CD4-positive, alpha-beta T cell treated with Interferon gamma for 1 hour (primary cell): ENCODE measurements around the gene MST1R.
"Not testable (repeated sequence)": the region's sequence is repeated elsewhere in the genome, so short reads cannot be mapped to it uniquely, and the experiment has no call there.

ENCODE experiments used
- DNase-seq: peaks from one replicate; pipeline ENCODE4 v3.0.0-alpha.2; 2020

Gene MST1R

DNA sequence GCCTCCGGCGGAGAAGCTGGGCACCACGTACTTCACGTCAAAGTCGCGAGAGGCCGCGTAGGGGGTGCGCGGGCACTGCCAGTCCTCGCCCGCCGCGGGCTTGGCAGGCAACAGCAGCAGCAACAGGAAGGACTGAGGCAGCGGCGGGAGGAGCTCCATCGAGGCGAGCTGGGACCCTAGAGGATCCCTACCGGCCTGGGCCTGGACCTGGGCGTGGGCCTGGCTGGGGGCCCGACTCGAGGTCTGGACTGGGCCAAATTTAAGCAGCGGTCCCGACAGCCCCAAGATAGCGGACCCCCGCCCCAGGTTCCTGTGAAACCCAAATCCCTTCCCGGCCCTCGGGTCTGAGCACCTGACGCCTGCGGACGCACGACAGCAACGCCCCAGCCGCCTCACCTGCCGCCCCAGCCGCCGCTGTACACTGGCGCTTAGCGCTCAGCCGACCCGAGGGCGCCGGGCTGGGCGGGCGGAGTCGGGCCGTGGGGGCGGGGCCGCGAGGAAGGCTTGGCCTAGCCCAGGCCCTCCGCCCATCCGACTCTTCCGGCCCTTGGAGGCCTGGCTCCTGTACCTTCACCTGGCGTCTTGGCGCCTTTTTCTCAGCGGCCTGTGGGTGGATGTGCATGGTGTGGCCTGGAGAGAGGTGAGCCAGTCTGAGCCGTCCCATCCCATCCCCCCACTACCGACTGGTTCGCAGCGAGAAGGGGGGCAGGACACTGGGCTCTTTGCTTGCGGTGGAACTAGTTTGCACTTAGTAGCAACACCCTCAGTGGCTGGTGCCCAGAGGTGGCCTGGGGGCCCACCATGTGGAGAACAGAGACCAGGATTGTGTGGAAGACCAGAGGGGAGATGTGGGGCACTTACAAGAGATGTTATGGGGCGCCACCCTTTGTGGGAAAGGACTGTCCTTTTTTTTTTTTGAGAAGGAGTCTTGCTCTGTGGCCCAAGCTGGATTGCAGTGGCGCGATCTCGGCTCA lies at the start of gene MST1R:
TSS of gene MST1R (minus strand) at position 423 of the 974 bp plus-strand sequence. CDS start at position 159, 264 bp downstream.
- DNase-seq, result peak; percentile 81

DNA sequence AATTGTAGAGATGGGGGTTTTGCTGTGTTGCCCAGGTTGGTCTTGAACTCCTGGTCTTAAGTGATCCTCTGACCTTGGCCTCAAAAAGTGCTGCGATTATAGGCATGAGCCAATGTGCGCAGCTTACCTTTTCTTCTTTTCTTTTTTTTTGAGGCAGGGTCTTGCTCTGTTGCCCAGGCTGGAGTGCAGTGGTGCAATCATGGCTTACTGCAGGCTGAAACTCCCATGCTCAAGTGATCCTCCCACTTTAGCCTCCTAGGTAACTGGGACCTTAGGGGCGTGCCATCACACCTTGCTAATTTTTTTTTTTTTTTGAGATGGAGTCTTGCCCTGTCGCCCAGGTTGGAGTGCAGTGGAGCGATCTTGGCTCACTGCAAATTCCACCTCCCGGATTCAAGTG lies 49.3 kb upstream of the MST1R start:
- no peak for DNase-seq

DNA sequence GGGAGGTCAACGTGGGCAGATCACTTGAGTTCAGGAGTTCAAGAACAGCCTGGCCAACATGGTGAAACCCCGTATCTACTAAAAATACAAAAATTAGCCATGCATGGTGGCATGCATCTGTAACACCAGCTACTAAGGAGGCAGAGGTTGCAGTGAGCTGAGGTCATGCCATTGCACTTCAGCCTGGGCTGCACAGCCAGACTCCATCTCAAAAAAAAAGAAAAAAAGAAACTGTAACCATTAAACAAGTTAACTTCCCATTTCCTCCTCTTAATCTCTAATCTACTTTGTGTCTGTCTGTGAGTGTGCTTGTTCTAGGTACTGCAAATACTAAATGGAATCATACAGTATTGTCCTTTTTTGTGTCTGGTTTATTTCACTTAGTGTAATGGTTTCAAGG lies 39.0 kb upstream of the MST1R start:
- DNase-seq, result no peak

DNA sequence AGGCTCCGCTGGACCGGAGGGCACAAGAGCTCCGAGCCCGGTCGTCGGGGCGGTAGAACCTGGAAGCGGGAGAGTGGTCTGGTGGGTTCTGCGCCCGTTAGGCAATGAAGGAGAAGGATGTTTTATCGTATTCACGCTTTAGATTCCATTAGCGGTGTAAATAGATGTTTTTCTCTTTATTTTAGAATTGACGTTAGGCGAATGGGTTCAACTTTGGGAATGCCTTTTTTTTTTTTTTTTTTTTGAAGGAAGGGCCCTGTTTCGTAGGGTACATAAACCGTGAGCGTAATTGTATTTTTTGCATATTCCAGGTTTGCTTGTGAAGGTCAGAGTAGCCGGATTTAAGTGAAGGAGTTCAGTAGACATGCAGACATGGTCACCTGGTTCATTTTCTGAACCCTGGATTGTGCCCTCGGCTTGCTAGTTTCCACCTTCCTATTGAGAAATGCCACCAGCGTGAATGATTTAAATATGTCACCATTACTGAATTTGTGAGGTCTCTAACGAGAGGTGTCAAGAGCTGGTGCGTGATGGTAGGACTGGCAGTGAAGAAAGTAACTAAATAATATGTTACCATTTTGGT lies 37.1 kb upstream of the MST1R start:
- no peak for DNase-seq

DNA sequence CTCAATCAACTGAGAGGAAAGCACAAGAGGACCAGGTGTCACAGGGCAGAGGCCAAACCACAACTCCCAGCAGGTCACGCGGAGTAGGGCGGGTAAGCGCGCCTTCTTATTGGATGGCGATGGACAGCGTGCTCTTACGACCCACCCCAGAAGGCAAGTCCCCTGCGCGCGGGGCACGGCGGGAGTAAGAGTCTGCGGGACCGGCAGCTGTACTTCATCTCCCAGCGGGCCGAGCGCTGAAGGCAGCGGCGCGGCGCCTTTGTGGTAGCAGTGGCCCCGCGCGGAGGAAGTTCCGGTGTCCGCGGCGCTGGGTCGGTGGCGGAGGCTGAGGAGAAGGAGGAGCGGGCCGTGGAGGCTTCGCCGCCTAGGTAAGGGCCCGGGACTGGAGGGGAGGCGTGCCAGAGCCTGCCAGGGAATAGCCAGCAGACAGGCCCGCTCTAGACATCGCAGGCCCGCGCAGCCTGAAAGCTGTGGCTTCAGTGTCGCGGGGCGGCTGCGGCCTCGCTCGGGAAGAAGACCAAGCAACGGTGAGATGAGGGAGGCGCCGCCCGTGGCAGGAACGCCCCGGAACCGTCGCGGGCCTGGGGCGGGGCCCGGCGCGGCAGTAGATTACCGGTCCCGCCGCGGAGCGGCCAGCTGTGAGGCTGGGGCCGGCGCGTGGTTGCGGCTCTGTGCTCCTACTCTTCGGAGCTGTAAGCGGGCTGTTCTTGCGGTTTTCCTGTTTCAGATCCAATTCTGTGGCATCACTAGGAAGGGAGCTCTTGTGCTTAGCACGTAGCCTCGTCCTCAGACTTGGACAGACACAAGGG lies 36.4 kb upstream of the MST1R start, which contains the start of gene RBM6:
TSS of gene RBM6 (plus strand) at position 293 of the 809 bp plus-strand sequence. CDS start 22,492 bp downstream, outside the sequence.
- DNase-seq, result peak; percentile 95

DNA sequence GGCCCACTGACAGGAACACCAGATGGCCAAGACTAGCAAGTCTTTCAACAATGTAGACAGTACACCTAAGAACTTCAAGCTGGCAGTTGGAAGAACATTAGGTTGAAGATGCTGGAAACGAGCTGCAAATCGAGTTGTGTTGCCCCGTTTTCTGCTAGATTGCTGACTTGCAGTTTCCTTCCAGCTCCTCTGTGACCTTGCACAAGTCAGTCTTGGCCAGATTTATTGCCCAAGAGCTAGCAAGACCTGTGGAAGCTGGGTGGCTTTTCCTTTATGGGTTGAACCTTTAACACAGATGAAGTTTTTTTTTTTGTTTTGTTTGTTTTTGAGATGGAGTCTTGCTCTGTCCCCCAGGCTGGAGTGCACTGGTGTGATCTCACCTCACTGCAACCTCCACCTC lies 33.4 kb upstream of the MST1R start:
- DNase-seq, result no peak

DNA sequence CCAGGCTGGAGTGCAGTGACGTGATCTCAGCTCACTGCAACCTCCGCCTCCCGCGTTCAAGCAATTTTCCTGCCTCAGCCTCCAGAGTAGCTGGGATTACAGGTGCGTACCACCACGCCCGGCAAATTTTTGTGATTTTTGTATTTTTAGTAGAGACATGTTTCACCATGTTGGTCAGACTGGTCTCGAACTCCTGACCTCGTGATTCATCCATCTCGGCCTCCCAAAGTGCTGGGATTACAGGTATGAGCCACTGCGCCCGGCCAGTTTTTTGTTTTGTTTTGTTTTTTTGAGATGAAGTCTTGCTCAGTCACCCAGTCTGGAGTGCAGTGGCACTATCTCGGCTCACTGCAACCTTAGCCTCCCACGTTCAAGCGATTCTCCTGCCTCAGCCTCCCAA lies 28.6 kb upstream of the MST1R start:
- not testable (repeated sequence) for DNase-seq

DNA sequence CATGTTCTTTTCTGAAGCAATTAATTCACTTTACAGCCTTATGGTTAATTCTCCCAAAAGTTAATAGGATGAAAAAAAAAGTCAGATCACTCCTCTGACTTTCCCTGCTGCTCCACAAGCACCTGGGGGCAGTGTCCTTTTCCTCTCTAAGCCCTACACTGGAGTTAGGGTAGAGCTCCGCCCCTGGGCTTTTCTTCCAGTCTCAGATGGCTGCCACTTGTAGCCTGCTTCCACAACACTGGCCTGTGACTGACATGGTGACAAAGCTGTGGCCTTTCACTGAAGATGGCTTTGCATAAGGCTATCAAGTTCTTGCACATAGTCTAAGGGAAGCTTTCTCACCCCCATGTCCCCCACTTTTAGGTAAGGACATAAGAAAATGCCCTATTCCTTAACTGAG lies 27.2 kb upstream of the MST1R start:
- no peak for DNase-seq

DNA sequence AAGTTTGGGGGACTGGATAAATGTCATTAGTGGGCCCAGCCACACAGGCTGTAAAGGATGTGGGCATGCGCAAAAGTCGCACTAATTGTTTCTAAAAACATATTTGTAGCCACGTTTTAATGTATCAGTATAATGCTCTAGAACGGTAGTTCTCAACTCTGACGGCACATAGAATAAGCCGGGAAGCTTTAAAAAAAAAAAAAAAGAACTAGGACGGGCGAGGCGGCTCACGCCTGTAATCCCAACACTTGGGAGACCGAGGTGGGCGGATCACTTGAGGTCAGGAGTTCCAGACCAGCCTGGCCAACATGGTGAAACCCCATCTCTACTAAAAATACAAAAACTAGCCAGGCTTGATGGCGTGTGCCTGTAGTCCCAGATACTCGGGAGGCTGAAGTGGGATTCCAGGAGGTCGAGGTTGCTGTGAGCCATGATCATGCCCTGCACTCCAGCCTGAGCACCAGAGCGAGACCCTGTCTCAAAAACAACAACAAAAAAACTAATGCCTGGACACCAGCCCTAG lies 26.6 kb upstream of the MST1R start:
- no peak for DNase-seq

DNA sequence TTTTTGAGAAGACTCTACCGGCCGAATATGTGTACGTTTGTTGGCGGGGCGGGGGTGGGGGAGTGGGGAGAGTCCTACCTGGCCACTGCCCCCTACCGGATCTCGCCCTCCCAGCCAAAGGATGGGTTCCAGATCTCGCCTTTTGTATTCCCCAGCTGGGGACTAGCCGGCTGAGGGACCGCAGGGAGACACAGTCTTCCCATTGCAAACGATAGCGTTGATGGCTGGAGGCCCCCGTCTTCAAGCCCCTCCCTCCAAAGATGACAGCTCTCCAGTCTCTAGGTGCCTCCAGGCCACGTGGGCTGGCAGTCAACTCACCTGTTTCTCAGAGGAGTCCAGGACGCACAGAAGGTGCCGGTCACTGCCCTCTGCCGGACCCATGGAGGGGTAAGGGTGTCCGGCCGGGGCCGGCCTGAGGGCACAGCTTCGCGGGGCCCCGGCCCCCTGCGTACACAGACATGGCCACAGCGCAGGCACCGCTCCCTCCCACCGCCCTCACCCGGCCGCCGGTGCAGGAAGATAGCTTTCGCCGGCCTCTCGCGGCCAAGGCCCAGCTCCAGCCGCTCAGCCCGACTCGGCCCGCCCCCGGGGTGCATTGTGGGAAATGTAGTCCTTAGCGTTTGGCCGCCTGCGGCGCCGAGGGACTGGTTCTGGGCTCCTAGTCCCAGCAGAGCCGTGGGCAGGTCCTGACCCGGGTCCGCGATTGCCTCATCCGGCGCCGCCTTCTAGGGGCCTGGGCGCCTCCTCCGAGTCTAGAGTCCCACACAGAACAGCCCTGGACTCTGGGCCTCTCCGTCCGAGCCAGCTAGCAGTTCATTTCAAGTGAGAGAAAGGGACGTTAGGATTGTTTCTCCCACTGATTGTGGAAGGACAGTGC lies 25.9 kb upstream of the MST1R start, which contains the start of gene MON1A:
TSS of gene MON1A (minus strand) at position 521 of the 877 bp plus-strand sequence. CDS start 16,465 bp downstream, outside the sequence.
- peak; percentile 83 for DNase-seq

DNA sequence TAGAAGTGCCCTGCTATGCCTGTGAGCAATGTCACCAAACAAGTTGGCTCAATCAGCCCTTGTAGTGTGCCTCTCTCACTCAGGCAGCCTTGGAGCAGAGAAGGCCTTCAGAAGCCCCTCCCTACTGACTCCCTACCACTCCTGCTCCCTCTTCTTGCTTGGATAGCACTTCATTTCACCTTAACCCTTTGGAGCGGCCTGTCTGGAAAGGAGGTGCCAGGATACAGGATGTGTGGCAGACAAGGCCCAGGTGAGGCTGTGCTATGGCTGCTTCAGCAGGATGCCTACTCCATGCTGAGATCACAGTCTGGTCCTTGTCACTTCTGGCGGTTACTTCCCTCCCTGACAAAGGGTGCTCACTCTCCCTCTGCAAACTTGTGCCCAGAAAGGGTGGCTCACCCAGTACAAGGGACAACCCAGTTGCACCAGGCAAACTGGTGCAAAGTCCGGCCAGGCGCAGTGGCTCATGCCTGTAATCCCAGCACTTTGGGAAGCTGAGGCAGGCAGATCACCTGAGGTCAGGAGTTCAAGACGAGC lies 24.9 kb upstream of the MST1R start:
- no peak for DNase-seq

DNA sequence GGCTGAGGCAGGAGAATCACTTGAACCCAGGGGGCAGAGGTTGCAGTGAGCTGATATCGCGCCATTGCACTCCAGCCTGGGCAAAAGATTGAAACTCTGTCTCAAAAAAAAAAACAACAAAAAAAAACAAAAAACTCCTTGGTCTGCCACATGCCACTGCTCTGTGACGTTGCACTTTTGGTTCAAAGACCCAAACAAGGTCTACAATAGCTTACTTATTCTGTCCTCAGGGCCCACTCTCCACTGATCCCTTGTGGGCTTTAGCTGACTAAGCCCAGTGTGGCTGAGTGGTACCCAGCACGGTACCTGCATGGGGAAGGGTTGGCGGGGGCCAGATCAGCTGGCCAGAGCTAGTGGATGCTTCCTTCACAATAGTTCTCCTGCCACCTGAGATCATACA lies 24.1 kb upstream of the MST1R start:
- no peak for DNase-seq

DNA sequence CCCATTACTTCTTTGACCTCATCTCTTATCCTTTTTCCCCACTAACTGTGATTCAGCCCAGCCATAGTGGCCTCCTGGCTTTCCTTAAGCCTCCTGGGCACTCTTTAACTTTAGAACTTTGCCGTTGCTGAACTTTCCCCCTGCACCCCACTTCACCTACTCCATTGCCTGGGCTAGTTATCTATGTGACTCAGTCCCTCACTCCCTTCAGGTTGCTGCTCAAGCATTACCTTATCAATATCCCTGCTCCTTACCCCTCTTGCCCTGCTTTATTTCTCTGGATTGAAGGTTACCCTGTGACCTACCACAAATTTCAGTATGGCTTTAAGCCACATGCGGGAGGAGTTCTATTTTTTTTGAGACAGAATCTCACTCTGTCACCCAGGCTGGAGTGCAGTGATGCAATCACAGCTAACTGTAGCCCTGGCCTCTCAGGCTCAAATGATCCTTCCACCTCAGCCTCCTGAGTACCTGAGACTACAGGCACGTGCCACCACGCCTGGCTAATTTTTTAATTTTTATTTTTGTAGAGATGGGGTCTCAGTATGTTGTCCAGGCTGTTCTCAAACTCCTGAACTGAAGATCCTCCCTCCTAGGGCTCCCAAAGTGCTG lies 22.6 kb upstream of the MST1R start:
- DNase-seq, result no peak

DNA sequence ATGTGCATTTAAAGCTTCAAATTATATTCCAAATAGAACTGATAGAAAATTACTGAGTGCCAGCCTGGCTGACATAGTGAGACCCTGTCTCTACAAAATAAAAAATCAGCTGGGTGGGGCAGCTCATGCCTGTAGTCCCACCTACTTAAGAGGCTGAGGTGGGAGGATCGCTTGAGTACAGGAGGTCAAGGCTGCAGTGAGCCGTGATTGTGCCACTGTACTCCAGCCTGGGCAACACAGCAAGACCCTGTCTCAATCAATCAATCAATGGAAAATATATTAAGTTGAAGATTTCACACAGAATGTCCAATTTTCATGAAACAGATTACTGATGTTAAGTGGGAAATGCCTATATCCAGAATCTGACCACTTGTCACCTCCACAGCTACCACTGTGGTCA lies 21.8 kb upstream of the MST1R start:
- DNase-seq, result no peak

DNA sequence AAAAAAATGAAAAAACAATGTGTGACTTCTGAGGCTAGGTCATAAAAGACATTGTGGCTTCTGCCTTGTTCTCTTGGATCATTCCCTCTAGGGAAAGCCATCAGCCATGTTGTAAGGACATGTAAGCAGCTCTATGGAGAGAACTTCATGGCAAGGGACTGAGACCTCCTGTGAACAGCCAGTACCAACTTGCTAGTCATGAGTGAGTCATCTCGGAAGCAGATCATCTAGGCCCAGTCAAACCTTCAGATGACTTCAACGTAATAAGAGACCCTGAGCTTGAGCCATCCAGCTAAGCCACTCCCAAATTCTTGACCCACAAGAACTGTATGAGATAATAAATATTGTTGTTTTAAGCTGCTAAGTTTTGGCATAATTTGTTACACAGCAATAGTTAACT lies 21.0 kb upstream of the MST1R start:
- no peak for DNase-seq

DNA sequence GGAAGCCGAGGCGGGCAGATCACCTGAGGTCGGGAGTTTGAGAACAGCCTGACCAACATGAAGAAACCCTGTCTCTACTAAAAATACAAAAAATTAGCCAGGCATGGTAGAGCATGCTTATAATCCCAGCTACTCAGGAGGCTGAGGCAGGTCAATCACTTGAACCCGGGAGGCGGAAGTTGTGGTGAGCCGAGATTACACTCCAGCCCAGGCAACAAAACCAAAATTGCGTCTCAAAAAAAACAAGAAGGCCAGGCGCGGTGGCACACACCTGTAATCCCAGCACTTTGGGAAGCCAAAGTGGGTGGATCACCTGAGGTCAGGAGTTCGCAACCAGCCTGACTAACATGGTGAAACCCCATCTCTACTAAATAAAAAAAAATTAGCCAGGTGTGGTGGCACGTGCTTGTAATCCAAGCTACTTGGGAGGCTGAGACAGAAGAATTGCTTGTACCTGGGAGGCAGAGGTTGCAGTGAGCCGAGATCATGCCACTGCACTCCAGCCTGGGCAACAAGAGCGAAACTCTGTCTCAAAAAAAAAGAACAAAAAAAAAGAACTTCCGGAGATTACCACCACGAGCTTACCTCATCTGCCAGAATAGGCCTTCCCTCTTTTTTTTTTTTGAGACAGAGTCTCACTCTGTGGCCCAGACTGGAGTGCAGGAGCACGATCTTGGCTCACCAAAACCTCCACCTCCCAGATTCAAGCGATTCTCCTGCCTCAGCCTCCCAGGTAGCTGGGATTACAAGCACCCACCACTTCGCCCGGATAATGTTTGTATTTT lies 14.3 kb upstream of the MST1R start:
- DNase-seq, result not testable (repeated sequence)

DNA sequence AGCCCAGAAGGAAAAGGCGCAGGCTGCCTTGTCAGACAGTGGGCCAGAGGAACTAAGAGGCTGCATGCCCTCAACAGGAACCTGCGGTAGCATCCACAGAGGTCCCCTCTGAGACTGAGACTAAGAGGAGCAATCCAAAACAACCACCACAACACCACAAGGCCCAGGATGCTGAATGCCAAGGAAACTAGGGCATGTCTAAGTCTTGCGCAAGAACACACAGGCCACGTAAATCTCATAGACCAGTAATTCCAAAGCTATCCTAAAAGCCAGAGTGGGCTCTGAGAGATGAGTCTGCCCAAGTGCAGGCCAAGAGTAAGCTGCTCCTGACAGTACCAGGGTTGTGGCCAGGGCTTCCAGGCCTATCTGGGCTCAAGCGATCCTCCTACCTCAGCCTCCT lies 13.0 kb upstream of the MST1R start:
- DNase-seq, result no peak

DNA sequence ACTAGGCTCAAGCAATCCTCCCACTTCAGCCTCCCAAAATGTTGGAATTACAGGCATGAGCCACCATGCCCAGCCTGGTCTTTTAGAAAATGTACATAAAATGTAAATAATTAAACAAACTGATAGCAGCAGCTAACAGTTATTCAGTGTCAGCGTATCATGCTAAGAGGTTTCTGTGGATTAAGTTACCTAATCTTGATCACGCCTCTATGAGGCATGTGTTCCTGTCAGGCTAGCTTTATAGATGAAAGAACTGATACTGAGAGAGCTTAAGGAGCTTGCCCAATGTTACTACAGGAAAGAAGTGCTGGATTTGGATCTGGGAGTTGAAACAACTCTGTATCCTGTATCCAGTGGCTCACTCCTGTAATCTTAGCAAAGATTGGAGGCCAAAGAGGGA lies 11.2 kb upstream of the MST1R start:
- no peak for DNase-seq

DNA sequence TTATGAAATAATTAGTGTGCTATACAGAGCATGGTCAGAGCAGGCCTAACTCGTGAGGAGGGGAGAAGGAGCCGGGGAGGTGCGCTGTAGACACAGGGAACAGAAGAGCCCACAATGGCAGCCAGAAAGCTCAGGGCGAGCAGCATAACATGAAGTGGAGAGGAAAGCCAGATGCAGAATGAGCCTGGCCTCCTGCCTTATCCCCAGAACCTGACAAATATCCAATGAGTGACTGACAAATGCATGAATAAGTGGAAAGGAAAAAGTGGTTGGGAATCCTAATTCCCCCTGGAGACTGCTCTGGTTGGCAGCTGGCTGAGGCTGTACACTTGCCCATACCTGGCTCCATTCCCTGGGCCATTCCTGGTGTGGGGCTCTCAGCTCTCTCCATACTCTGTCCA lies 9.2 kb upstream of the MST1R start:
- no peak for DNase-seq

DNA sequence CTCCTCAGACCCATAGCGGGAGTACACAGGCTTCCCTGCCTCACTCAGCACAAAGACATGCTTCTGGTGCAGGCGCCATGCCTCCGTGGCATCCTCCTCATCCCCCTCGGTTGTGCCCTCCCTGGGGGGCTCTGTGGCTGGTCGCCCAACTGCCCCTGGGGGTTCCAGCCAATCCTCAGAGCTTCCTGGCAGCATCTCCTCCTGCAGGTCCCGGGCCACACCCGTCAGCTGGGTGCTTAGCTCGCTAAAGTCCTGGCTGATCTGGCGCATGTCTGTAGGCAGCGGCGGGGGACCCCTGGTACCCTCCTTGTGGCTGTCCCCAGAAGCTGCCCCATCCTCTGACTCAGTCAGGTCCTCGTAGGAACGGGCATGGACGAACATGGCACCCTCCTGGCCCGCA lies 7.9 kb upstream of the MST1R start:
- no peak for DNase-seq

DNA sequence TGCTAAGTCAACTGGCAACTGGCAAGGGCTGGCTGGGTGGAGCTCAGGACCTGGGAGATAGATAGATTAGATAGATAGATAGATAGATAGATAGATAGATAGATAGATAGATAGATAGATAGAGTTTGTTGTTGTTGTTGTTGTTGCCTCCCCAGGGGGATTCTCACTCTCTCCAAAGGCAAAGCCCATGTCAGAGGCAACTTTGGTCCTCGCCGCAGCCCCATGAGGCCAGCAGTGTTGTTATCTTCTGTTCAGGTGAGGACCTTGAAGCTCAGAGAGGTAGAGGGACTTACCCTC lies 7.4 kb upstream of the MST1R start:
- no peak for DNase-seq
